Dedifferentiated amniotic fluid mesenchymal stem cell (primary cell): ENCODE data around the gene SETD7.

Source experiments
- DNase-seq: peaks from one replicate; pipeline ENCODE4 v3.0.0-alpha.2; 2016; ENCODE audit errors: extremely low spot score

SETD7 gene

DNA sequence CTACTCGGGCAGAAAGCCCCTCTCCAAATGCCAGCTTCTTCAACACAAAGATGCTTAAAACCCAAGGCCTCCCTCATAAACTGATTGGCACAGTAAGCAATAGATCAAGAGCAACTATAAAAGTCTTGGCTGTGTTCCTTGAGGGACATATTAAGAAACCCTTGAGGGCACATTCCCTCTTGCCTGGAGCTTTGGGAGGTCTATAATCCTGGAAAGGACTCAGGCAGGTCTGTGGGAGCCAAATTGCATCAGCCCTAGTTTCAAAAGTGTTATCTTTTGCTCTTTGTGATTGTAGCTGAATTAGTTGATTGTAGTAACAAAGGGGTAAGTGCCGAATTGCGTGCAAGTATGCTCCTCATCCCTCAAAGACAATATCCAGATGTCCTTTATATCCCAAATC, 18.6 kb upstream of the SETD7 start:
- no peak for DNase-seq

DNA sequence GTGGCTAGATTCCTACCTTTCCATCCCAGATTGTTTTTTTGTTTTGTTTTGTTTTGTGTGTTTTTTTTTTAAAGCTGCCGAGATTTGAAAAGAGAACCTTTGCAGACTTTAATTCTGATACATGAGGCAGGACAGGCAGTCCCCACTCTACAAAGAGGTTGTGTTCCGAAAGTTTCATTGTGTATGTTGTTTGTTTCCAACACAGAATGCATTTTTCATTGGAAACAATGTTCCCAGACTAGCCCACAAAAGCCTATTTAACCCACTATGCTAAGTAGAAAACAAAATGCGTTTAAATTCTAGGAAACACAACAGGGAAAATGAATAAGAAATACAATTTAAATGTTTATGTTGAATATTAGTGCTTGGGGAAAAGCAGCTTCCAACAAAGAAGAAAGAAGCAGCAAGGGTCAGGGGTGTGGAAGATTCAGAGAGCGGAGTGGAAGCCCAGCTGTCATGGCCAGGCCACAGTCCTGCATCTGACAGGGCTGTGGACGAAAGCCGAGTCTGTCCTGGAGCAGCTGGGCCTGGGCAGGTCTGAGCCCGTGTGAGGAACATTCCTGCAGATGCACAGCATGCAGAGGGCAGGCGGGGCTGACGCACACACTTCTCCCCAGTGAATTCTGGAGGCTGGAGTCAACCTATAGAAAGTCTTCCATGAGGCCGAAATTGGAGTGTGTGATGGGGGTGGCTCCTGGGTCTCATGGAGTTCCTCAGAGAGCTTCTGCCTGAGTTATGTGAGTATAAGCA, 12.4 kb upstream of the SETD7 start:
- DNase-seq, result no peak

DNA sequence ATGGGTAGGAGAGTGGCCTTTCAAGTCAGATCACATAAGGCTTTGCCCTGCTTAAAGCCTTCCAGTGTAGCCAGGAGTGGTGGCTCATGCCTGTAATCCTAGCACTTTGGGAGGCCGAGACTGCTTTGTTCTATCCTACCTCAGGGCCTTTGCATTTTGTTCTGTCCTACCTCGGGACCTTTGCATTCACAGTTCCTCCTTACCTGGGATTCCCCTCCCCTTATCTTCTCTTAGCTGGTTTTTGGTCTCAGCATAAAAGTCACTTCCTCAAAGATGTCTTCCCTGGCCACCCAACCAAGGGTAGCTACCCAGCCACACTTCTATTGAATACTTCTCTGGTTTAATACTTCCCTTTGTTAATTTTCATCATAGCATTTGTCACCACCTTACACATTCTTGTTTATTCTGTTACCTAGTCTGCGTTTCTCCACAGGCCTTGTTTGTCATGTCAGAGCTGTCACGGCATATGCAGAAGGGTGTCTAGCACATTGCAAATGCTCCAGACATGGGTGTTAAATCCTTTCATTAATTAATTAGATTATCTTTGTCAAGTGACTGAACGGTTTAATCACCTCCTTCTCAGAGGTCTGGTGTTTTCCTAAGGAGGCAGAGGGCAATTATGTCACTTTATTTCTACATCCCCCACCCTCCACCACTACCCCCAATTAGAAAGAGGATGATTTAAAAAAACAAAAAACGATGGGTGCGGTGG, 11.3 kb upstream of the SETD7 start:
- no peak for DNase-seq

DNA sequence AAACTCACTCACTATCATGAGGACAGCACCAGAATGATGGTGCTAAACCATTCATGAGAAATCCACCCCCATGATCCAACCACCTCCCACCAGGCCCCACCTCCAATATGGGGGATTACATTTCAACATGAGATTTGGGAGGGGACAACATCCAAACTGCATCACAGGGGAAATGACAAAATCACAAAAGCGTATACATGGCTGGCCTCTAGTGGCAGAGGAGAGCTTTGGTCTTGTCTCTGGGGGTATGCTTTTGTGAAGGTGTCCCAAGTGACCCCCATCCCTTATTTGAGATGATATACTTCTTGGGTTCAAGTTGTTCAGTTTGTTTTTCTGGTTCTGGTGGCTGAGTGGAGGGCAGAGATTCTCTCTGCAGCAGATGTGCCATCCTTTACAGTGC, 8.5 kb upstream of the SETD7 start:
- DNase-seq, result no peak

DNA sequence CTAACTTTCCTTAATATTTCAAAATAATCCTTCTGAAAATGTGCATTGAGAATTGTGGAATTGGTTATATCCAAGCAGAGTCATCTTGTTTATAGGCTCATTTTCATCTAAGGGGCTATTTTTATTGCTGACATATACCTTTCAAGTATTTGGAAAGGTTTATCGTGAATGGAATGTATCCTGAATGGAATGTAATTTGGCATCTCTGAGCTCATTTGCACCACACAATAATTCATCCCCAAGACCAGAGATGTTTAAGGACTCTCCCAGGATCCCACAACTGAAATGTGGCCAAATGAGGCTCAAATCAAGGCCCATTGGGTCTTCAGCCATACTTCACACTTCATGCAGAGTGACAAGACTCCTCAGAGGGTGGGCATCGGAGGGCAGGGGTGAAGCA, 7.5 kb upstream of the SETD7 start:
- DNase-seq, result no peak

DNA sequence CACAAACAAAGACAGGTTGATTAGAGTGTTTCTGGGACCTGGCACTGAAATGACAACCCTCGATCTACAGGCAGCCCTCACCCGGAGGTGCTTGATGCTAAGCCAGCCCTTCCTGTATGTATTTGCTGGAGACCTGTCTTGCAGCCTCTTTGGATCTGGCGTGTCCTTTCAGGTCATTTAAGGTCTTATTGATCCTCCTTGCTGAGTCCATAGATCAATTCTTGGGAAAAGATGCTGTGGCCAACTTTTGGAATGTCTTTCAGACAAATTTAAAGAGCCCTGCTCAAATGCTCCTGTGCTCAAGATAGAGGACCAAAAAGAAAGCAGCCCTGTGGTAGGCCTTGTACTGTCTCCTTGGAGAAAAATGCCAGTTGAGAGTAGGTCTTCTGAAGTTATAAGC, 6.8 kb upstream of the SETD7 start:
- no peak for DNase-seq

DNA sequence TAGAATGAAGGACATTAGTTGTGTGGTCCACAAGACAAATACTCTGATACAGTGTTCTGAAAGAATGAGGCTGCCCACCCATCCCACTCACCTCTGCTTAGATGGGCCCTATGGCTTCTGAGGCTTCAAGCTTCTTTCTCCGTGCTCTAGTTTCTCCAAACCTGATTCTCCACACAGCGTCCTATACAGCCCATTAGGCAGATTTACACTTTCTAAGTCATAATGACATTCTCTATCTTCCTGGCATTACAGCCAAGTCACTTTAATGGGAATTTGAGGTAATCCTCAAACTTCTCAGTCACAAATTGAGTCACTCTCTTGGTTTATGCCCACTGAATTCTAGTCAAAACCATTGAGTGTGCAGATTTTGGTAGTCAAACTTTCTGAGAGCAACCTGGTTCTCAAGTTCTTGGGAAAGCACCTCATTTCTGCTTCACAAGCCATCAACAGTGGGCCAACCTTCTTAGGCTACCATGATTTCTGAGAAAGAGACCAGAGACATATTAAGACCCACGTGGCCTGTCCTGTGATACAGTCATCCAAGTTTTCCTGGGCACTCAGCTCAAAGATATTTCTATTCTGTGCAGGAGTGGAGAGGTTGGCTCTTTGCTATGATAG, 6.2 kb upstream of the SETD7 start:
- DNase-seq, result no peak

DNA sequence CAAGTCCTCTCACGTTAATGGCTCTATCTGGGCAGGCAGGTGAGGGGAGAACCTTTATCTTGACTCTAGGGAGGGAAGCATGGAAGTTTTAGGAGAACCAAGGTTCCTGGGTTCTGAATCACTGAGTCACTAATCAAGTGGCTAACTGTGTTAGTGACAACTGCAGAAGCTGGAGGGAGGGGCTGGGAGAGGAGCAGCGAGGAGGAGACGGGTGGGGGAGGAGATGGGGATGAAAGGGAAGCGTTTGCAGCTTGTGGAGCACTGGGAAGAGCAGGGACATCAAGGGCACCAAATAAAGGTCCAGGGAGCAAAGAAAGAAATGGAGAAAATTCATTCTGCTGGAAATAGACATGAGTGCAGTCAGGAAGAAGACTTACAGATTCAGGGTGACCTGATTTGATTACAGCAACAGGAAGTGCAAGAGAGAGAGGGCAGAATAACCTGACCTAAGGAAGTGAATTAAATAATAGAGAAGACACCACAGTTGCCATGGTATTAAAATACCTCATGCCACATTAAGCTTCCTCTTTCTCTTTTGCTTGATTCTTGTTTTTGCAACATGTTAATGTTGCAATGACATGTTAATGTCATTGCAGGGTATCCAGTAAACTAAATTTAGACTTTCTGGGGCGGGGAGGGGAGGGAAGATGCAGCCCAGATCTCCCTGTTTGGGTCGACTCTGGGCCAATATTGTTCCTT, 4.5 kb upstream of the SETD7 start:
- DNase-seq, result no peak

DNA sequence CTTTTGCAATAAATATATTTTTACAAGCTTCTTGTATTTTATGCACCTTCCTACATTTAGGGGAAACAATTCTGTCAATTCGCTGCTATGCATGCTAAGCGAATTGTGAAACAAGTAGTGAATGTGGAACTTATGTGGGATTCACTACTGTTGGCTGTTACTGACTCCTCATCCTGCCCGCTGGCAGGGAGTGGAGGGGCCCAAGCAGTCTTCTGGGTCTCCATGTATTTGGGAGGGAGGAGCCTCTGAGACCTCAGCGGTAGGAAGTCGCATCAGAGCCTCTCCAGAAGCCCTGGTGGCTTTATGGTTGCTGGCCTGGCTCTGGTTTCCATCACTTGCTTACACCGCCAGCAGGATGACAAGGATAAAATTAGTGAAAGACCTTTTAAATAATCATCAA, 3.7 kb upstream of the SETD7 start:
- DNase-seq, result no peak

DNA sequence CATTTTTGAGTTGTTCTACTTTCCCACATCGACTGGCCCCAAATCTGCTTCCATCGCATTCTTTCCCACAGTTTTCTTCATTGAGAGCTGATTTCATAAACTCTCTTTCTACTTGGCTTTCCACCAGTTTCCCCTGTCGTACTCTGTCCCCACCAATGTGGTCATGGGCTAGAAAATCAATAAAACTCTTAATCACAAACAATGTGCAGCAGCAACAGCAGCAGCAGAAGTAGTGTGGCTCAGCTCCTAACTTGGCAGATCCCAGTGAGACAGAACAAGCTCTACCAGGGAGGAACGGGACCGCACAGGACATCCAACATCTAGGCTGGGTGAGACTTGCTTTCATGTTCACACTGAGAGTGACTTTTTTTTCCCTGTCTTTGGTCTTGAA, 3.1 kb upstream of the SETD7 start:
- DNase-seq, result no peak

DNA sequence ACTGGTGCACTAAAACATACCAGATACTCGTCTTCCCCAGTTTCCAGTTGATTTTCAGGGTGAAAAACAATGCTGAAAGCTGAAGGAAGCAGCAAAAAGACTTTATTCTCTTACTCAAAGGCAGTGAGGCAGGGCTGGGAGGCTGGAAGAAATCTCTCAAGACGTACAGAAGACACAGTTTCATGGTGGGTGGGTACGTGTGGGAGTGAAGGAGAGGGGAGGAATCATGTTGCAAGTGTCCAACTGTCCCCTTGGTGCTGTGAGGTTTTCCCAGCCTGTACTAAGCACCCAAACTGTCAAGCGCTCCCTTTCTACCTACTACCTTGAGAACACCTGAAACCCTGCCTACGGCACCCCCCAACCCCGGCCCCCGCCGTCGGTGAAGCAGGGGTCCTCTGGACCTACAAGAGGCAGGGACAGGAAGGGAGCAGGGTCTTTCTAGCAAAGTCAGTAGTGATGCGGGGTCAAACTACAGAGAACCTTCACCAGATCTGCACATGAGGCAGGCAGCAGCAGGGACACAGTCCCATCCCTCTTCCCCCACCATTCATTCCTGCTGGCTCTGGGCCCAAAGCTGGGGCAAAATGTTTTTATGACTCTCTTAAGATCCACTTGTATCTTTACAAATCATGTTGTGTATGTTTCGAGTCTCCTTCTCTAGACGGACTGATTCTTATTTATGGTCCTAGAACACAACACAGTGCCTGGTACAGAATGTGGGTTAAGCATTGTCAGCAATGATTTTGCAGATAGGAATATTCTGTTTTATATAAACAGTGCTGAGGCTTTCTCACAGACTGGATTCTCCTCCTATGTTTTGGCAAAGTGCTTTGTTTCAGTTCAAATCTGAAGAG, 2.4 kb upstream of the SETD7 start:
- DNase-seq, result no peak

DNA sequence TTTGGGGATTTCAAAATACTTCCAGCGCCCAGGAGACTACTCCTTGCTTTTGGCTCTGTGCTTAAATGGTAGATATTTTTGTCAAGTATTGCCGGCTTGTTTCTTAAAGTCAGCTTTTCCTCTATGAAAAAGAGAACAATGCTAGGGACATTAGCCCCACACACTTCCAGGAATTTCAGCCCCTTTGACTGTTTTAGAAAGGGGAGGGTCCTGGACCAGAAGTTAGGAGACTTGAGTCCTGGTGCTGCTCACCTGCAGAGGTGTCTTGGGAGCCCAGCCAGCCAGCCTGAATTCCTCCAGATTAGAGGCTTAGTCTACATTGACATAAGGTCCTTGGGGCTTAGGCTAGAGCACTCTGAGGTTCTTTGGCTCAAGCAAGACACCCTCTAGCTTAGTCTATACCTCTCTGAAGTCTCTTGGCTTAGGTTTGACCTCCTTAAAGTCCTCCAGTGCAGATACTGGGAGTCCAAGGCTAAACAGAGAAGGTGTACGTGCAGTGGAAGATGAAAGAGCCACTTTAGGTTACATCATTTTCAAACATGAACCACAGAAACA, 1.6 kb upstream of the SETD7 start:
- no peak for DNase-seq

DNA sequence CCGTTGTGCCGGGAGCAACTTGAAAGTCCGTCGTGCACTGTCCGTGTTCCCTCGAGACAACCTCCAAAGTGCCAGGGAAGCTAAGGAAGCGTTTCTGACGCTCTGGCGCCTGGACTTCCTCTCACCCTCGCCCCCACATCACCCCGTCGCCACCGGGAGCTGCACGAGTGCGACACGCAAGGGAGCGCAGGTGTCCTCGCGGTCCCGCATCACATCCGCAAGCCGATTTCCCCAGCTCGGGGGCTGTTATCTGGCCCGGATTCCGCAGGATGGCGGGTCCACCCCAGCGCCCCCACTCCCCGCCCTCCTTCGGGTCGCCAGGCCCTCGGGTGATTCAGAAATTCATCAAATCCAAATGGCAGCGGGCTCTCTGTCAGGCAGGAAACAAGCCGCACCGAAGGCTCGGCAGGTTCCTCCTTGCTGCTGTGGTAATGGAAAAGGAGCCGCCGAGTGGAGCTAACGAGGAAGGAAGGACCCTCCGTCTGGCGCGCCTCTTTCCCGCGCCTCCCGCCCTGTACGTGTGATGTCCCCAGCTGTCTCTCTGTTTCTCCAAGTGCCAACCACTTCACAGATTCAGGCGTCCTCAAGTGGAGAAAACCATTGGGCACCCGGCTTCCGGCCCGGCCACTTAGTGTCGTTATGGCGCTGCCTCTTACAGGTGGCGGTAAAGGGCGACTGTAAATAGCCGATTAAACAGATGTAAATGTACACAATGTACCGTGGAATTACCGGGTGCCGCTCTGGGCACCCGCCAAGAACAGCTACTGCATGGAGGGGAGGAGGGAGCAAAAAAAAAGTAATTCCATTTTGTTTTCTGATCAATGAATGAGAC, 921 bp upstream of the SETD7 start:
- no peak for DNase-seq

DNA sequence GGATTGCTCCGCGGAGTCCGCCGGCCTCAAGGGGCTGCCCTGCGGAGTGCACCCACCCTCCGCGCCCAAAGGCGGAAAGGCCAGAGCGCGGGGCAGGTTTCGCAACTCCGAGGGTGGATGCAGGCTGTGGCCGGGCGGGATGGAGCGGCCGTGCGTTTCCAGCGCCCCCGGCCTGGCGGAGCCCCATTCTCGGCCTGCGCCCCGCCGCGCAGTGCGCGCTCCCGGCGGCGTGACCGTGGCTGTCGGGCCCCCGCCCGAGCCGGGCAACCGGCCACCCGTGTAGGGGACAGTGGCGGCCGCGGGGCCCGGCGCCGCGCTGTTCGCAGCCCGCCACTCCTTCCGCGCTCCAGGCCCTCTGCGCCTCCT, 331 bp downstream of the SETD7 start:
- no peak for DNase-seq

DNA sequence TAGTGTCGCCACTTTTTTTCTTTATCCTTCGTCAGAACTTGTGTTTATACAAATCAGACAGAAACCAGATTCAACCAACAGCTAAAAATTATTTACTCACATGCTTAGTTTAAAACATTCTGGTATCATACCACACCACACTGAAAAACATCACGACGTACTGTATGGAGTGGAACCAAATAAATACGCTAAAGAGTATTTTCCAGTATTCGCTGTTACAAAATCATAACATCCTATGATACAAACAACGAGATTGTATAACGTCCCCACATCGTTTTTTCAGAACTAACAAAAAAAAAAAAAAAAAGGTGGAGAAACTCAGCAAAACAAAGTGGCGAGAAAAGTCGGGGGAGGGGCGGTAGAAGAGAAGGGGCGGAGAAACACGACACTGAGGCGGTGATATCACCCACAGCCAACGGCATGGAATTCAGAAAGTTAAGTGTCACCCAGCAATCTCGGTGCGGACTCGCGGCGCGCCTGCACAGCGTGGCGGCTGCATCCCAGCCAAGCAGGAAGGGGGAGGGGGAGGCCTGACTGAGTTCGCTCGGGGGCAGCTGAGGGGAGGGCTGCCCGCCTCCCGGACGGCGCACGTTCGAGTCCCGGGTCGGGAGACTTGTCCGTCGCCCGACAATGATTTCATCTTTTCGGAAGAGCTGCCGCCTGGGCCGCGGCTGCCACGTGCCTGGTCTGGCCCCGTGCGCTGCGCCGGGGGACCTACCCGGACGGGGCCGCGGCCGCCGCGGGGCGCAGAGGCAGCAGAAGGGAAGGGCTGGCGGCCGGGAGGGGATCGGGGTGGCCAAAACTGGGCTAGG, 920 bp downstream of the SETD7 start:
- peak; percentile 93 for DNase-seq

DNA sequence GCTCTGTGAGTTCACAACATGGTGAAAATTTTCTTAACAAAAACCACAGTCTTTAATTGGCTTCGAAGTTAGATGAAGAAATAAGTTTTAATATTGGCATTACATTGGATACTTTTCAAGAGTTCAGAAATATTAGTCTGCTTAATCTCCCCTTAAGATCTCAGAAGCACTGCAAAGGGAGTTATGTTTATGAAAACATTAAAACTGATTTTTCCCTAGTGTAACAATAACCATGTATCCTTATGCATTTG, 1.5 kb downstream of the SETD7 start:
- no peak for DNase-seq

DNA sequence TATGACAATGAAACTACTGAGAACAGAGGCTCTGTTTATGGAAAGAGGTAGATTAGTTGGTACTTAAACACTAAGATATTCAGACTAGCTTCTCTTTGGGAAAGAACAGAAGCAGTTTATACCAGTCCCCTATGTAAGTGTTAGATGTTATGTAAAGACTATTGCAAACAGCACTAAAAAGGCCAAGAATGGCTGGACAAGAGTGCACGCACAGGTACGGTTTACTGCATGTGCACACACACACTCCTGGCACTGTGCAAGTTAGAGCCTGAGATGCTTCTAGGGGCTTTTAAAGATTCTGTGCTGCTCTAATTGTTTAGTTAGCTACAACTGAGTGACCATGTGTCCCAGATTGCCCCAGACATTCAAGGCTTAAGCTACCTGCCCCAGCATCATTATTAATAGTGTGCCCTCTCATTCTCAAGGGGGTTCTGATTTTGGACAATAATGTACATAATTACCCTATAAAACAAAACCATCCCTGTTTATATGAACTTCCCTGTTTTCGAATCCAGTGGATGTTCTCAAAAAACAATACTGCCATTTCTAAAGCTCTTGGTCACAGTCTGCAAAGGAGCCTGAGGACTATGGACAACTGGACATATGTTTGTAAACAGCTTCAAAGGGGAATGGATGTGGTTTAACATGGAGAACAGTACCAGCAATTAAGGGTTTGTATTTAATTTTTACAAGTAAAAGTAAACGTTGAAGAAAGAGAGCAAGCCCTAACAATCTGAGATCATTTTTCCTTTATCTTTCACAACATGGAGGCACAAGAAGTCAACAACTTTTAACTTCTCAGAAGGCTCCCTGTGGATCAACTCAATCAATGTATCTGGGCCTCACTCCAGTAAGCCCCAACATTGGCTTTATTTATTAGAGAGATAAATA, 2.0 kb downstream of the SETD7 start:
- no peak for DNase-seq

DNA sequence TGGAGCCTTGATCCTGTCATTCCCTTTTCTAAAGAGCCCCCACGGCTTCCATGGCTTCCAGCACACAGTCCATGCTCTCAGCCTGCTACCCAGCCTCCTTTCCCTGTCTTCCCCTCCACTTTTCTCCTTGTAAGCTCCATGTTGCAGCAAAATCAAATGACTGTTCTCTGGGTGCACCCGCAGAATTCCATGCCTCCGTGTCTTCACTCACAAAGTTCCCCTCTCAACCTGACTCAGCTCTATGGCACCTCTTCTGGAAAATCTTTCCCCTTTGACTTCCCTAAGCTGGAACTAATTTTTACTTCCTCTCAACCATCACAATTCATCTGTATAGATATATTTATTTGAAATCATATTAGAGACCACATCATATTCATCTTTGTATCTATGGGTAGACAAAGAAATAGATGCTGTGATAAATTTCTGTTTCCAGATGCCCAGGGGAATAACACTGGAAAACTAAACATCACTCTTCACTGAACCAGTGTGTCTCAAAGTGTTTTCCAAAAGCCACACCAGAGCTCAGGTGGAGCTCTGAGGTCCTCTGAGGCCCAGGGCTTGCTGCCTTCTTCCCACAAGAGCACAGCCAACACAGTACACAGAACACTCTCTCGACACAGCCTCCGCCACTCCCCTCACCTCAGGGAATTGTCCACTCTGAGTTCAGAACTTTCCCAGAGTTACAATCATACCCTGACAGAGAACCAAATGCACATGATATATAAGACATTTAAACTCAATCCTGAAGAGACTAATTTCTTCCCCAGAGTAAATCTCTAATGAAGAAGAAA, 3.3 kb downstream of the SETD7 start:
- DNase-seq, result peak; percentile 28
